ENCODE data around the gene UNC79.

DNA sequence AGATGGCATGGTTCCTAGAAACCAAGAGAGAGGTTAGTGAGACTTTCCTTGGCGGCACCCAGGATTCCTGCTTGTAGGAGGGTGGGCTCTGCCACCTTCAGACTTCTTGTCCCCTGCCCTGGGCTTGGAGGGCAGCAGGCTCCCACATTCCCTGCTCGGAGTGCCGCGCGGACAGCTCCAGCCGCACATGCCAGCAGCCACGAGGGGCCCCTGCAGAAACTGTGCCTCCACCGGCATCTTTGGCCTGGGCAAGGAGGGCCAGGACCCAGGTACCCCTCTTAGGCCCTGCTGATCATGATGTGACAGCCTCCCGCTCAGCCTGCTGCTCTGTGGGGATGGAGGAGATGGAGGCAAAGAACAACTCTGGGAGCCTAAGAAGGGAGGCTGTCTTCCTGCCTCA lies 295.3 kb downstream of the UNC79 start:
- TF ChIP-seq, protein P1, sequence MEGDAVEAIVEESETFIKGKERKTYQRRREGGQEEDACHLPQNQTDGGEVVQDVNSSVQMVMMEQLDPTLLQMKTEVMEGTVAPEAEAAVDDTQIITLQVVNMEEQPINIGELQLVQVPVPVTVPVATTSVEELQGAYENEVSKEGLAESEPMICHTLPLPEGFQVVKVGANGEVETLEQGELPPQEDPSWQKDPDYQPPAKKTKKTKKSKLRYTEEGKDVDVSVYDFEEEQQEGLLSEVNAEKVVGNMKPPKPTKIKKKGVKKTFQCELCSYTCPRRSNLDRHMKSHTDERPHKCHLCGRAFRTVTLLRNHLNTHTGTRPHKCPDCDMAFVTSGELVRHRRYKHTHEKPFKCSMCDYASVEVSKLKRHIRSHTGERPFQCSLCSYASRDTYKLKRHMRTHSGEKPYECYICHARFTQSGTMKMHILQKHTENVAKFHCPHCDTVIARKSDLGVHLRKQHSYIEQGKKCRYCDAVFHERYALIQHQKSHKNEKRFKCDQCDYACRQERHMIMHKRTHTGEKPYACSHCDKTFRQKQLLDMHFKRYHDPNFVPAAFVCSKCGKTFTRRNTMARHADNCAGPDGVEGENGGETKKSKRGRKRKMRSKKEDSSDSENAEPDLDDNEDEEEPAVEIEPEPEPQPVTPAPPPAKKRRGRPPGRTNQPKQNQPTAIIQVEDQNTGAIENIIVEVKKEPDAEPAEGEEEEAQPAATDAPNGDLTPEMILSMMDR (IDR thresholded peaks at IDR 0.05), result no peak
- TF ChIP-seq POLR2A (IDR thresholded peaks at IDR 0.05), result no peak

Measured in thyroid gland (tissue), 4 donors.